ENCODE results near the gene ACRV1. TPM values are rescaled to one million over a fixed set of nuclear protein-coding genes. Genes with fewer than 3 reads are reported as not detected.

ACRV1 gene

DNA sequence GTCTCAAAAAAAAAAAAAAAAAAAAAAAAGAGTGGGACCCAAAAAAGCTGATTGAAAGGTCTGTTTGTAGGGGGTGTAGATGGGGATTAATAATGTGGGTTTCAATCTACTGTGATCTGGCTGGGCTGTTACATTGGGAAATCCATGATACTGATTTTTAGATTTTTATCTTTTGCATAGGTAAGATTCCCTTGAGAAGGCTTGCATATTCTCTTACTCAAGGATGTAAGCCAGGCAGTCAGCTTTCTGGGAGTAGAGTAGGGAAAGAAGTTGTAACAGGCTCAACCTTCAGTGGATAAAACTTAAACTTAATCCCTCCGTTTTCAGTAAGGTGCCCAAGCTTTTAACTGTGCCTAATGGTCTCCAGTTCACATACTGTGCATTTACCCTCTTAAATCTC lies 57.6 kb downstream of the ACRV1 start:
- H3K4me2 ChIP-seq (ENCODE audit: low read length, poor library complexity, severe bottlenecking), result no peak overlapping the region
- no peaks in the 10 kb centered on the region for H3K27me3 ChIP-seq (ENCODE audit: control insufficient read depth in 1 of 2, insufficient read depth in 1 of 2, low read length in 2 of 2)
- H3K14ac ChIP-seq (ENCODE audit: low read length in 2 of 2), result no peak overlapping the region
- H3K27ac ChIP-seq (ENCODE audit: low read length, poor library complexity, severe bottlenecking), result no peak overlapping the region
- WGBS, result no CpG with 5 or more reads among the region's 1 CpG
- H3K4ac ChIP-seq (ENCODE audit: low read depth in 1 of 2, low read length in 2 of 2), result no peak overlapping the region
- no peaks in the 10 kb centered on the region for H3K9me3 ChIP-seq (ENCODE audit: control insufficient read depth, low read length)
- H2BK15ac ChIP-seq (ENCODE audit: low read depth, poor library complexity, severe bottlenecking), result no peak overlapping the region
- no peak overlapping the region for H2BK5ac ChIP-seq (ENCODE audit: low read depth, low read length, poor library complexity, severe bottlenecking)
- peak overlapping the region; percentile 42 for H2AK5ac ChIP-seq (ENCODE audit: low read length, severe bottlenecking)
- H3K23ac ChIP-seq (ENCODE audit: low read length in 2 of 2), result no peak overlapping the region
- H3K79me1 ChIP-seq (replicated peaks; ENCODE audit: low read length, poor library complexity, severe bottlenecking), result peaks cover 7% of the 10 kb centered on the region
- no peak overlapping the region for H2AFZ ChIP-seq (ENCODE audit: low read depth, low read length)
- no peak overlapping the region for H2BK120ac ChIP-seq (ENCODE audit: low read depth, low read length)
- no peak overlapping the region for H2BK12ac ChIP-seq (ENCODE audit: low read length in 2 of 2)
- H3K4me3 ChIP-seq (ENCODE audit: insufficient read depth in 1 of 2, low read depth in 1 of 2, low read length in 2 of 2), result no peak overlapping the region
- no peak overlapping the region for H4K8ac ChIP-seq (ENCODE audit: low read length)
- H4K91ac ChIP-seq (ENCODE audit: low read length), result no peak overlapping the region
- no peak for DNase-seq
- peak overlapping the region; percentile 16 for H3K9ac ChIP-seq (ENCODE audit: low read length)
- no peak overlapping the region for H3K18ac ChIP-seq (ENCODE audit: low read depth in 1 of 2, low read length in 2 of 2)
- H3K4me1 ChIP-seq (ENCODE audit: control insufficient read depth, insufficient read depth, low read depth, low read length), result peaks cover 3% of the 10 kb centered on the region
- peaks cover 10 to 48% of the 10 kb centered on the region in 2 experiments for H3K36me3 ChIP-seq (ENCODE audit: control insufficient read depth in 1 of 2, insufficient read depth in 2 of 2, low read depth in 1 of 2, low read length in 2 of 2)

GRCh38 chr11:125621995-125622394 lies 58.7 kb downstream of the ACRV1 start:
- H2BK120ac ChIP-seq (ENCODE audit: low read depth, low read length), result no peak overlapping the region
- H3K36me3 ChIP-seq (ENCODE audit: control insufficient read depth in 1 of 2, insufficient read depth in 2 of 2, low read depth in 1 of 2, low read length in 2 of 2), result peaks cover 10 to 59% of the 10 kb centered on the region in 2 experiments
- no peak overlapping the region for H3K4me2 ChIP-seq (ENCODE audit: low read length, poor library complexity, severe bottlenecking)
- H4K91ac ChIP-seq (ENCODE audit: low read length), result no peak overlapping the region
- peak overlapping the region; percentile 74 for H2AK5ac ChIP-seq (ENCODE audit: low read length, severe bottlenecking)
- H2AFZ ChIP-seq (ENCODE audit: low read depth, low read length), result no peak overlapping the region
- H3K23ac ChIP-seq (ENCODE audit: low read length in 2 of 2), result no peak overlapping the region
- H2BK15ac ChIP-seq (ENCODE audit: low read depth, poor library complexity, severe bottlenecking), result no peak overlapping the region
- no peak overlapping the region for H4K8ac ChIP-seq (ENCODE audit: low read length)
- no CpG with 5 or more reads among the region's 2 CpGs for WGBS
- no peak overlapping the region for H2BK12ac ChIP-seq (ENCODE audit: low read length in 2 of 2)
- H2BK5ac ChIP-seq (ENCODE audit: low read depth, low read length, poor library complexity, severe bottlenecking), result no peak overlapping the region
- no peak overlapping the region for H3K4ac ChIP-seq (ENCODE audit: low read depth in 1 of 2, low read length in 2 of 2)
- H3K4me3 ChIP-seq (ENCODE audit: insufficient read depth in 1 of 2, low read depth in 1 of 2, low read length in 2 of 2), result no peak overlapping the region
- H3K27ac ChIP-seq (ENCODE audit: low read length, poor library complexity, severe bottlenecking), result peak overlapping the region; percentile 65
- peaks cover 9% of the 10 kb centered on the region for H3K79me1 ChIP-seq (replicated peaks; ENCODE audit: low read length, poor library complexity, severe bottlenecking)
- no peak overlapping the region for H3K9ac ChIP-seq (ENCODE audit: low read length)
- no peaks in the 10 kb centered on the region for H3K27me3 ChIP-seq (ENCODE audit: control insufficient read depth in 1 of 2, insufficient read depth in 1 of 2, low read length in 2 of 2)
- H3K14ac ChIP-seq (ENCODE audit: low read length in 2 of 2), result no peak overlapping the region
- H3K4me1 ChIP-seq (ENCODE audit: control insufficient read depth, insufficient read depth, low read depth, low read length), result peaks cover 3% of the 10 kb centered on the region
- DNase-seq, result peak; percentile 70
- H3K18ac ChIP-seq (ENCODE audit: low read depth in 1 of 2, low read length in 2 of 2), result no peak overlapping the region
- no peaks in the 10 kb centered on the region for H3K9me3 ChIP-seq (ENCODE audit: control insufficient read depth, low read length)

Small RNAs within 50 kb of the gene (small RNA-seq; reads per million reads assigned to genes)
- not detected for gene RNU2-35P (ENCODE audit: low read depth)
